A673 (cell line): ENCODE measurements around the gene CCIN. TPM values are rescaled to one million over a fixed set of nuclear protein-coding genes. Genes with fewer than 3 reads are reported as not detected.
"Not testable (repeated sequence)": the region's sequence is repeated elsewhere in the genome, so short reads cannot be mapped to it uniquely, and the experiment has no call there.

Experiments
- BruUV-seq: library from RNA; stranded (reverse); fragments of 400-500 nt; replicated peaks from 2 replicates; lab custom pipeline; 2021; lab: Mats Ljungman, UMichigan
- CTCF ChIA-PET: fragments of 300-600 bp; sonication (Branson Sonifier 250); formaldehyde crosslinking; loops from one replicate; lab custom pipeline; 2022; ENCODE audit warnings: antibody characterized with exemption; lab: Charles Lee
- POLR2A ChIA-PET: fragments of 300-600 bp; sonication (Branson Sonifier 250); formaldehyde crosslinking; loops from one replicate; lab custom pipeline; 2022; ENCODE audit warnings: antibody characterized with exemption; ENCODE audit not compliant: low non-redundant PET; lab: Charles Lee
- DNase-seq: peaks from one replicate; pipeline ENCODE4 v3.0.0-alpha.2; 2015; ENCODE audit warnings: low spot score
- H3K27ac ChIP-seq: fragments of 200-600 bp; sonication (generic); 2 replicates; pipeline ENCODE4 v1.5.1; 2016; ENCODE audit warnings: mixed run types, low read depth, mild to moderate bottlenecking, mixed read lengths, antibody characterized with exemption, low read length; ENCODE audit not compliant: poor library complexity, severe bottlenecking
- H3K27me3 ChIP-seq: fragments of 200-600 bp; sonication (generic); replicated peaks from 2 replicates; pipeline ENCODE4 v1.6.1; 2017; ENCODE audit warnings: mixed run types, low read depth, mild to moderate bottlenecking, mixed read lengths, antibody characterized with exemption, low read length; ENCODE audit not compliant: insufficient read depth, poor library complexity
- H3K36me3 ChIP-seq: fragments of 200-600 bp; sonication (generic); 2 replicates; pipeline ENCODE4 v1.6.1; 2016; ENCODE audit warnings: mixed run types, mild to moderate bottlenecking, mixed read lengths, antibody characterized with exemption, low read length; ENCODE audit not compliant: insufficient read depth, poor library complexity, severe bottlenecking
- H3K4me1 ChIP-seq: fragments of 200-600 bp; sonication (generic); 2 replicates; pipeline ENCODE4 v1.6.1; 2017; ENCODE audit warnings: mixed run types, mild to moderate bottlenecking, mixed read lengths, antibody characterized with exemption, low read length; ENCODE audit not compliant: insufficient read depth, poor library complexity, severe bottlenecking
- H3K4me3 ChIP-seq: fragments of 200-600 bp; sonication (generic); 2 replicates; pipeline ENCODE4 v1.5.1; 2016; ENCODE audit warnings: low read depth, mixed run types, mild to moderate bottlenecking, mixed read lengths, low read length; ENCODE audit not compliant: poor library complexity, severe bottlenecking
- H3K9me3 ChIP-seq: fragments of 200-600 bp; sonication (generic); 2 replicates; pipeline ENCODE4 v1.6.1; 2016; ENCODE audit warnings: mixed run types, low read depth, mild to moderate bottlenecking, mixed read lengths, antibody characterized with exemption, low read length; ENCODE audit not compliant: poor library complexity, severe bottlenecking
- CTCF ChIP-seq: fragments of 300-800, 200-600 bp; sonication (generic); conservative IDR thresholded peaks from 2 replicates; pipeline ENCODE4 v1.5.1; 2017; ENCODE audit warnings: low read depth, mild to moderate bottlenecking, antibody characterized with exemption, low read length, moderate library complexity, mixed read lengths
- EZH2 ChIP-seq: fragments of 200-600 bp; sonication (generic); IDR thresholded peaks from 2 replicates; pipeline ENCODE4 v1.6.1; 2017; ENCODE audit warnings: borderline replicate concordance, low read depth, mild to moderate bottlenecking, mixed read lengths, antibody characterized with exemption, low read length; ENCODE audit not compliant: poor library complexity, severe bottlenecking
- intact Hi-C: fragments of 100-400 bp; cut with micrococcal nuclease; formaldehyde crosslinking; loops from one replicate; pipeline ENCODE4 v1.10.0; 2022; ENCODE audit not compliant: unreplicated experiment
- total RNA-seq: library from RNA; stranded (reverse); gene quantifications from 2 replicates; pipeline ENCODE4 v1.2.3, GENCODE V29; 2021

The CCIN gene
- total RNA-seq, 1 experiment from 2014 or later: not detected

- no peak overlapping the region for H3K4me3 ChIP-seq
- BruUV-seq: no TSS peak
- H3K27me3 ChIP-seq: no peaks in the 10 kb centered on the region
- H3K4me1 ChIP-seq: no peaks in the 10 kb centered on the region
- DNase-seq: no peak
- ChIA-PET CTCF (no interaction called here), POLR2A (no interaction called here)
- no peak overlapping the region for H3K27ac ChIP-seq
- no peaks in the 10 kb centered on the region for H3K36me3 ChIP-seq
- no peak for TF ChIP-seq EZH2
- no peak for TF ChIP-seq CTCF
- H3K9me3 ChIP-seq: no peaks in the 10 kb centered on the region
- intact Hi-C loops: no loop called here
These were observed 40.0 kb upstream of the CCIN start for GRCh38 chr9:36129139-36129538.

- CTCF ChIA-PET, H3K4me3 ChIP-seq, H3K36me3 ChIP-seq, BruUV-seq, H3K27me3 ChIP-seq, intact Hi-C loops, POLR2A ChIA-PET, H3K27ac ChIP-seq, DNase-seq, H3K4me1 ChIP-seq, H3K9me3 ChIP-seq: not testable (repeated sequence)
These were observed 37.5 kb upstream of the CCIN start for GRCh38 chr9:36131666-36132065.

GRCh38 chr9:36132086-36132485, 37.1 kb upstream of the CCIN start:
- no peaks in the 10 kb centered on the region for H3K36me3 ChIP-seq
- no peaks in the 10 kb centered on the region for H3K27me3 ChIP-seq
- no peak overlapping the region for H3K27ac ChIP-seq
- H3K4me1 ChIP-seq: no peaks in the 10 kb centered on the region
- no peak overlapping the region for H3K4me3 ChIP-seq
- no TSS peak for BruUV-seq
- DNase-seq: no peak
- CTCF ChIA-PET: no interaction called here
- no peaks in the 10 kb centered on the region for H3K9me3 ChIP-seq
- POLR2A ChIA-PET: no interaction called here
- no peak for TF ChIP-seq EZH2
- no peak for TF ChIP-seq CTCF
- intact Hi-C loops: no loop called here

GRCh38 chr9:36134761-36135505, 34.3 kb upstream of the CCIN start:
- Histone ChIP-seq H3K27me3 (no peaks in the 10 kb centered on the region), H3K27ac (no peak overlapping the region), H3K36me3 (no peaks in the 10 kb centered on the region), H3K9me3 (no peaks in the 10 kb centered on the region), H3K4me3 (no peak overlapping the region), H3K4me1 (no peaks in the 10 kb centered on the region)
- ChIA-PET CTCF (no interaction called here), POLR2A (no interaction called here)
- intact Hi-C loops: no loop called here
- BruUV-seq: no TSS peak
- TF ChIP-seq CTCF (no peak), EZH2 (no peak)
- DNase-seq: no peak
